HG02870 (cell line): ENCODE data around the gene TRAPPC2L.

Source experiments
- ATAC-seq: cut with Tn5 transposase; IDR thresholded peaks from one replicate; pipeline ENCODE4 v1.9.1; 2021; ENCODE audit warnings: mild to moderate bottlenecking, moderate library complexity; ENCODE audit not compliant: unreplicated experiment

TRAPPC2L gene, protein sequence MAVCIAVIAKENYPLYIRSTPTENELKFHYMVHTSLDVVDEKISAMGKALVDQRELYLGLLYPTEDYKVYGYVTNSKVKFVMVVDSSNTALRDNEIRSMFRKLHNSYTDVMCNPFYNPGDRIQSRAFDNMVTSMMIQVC

DNA sequence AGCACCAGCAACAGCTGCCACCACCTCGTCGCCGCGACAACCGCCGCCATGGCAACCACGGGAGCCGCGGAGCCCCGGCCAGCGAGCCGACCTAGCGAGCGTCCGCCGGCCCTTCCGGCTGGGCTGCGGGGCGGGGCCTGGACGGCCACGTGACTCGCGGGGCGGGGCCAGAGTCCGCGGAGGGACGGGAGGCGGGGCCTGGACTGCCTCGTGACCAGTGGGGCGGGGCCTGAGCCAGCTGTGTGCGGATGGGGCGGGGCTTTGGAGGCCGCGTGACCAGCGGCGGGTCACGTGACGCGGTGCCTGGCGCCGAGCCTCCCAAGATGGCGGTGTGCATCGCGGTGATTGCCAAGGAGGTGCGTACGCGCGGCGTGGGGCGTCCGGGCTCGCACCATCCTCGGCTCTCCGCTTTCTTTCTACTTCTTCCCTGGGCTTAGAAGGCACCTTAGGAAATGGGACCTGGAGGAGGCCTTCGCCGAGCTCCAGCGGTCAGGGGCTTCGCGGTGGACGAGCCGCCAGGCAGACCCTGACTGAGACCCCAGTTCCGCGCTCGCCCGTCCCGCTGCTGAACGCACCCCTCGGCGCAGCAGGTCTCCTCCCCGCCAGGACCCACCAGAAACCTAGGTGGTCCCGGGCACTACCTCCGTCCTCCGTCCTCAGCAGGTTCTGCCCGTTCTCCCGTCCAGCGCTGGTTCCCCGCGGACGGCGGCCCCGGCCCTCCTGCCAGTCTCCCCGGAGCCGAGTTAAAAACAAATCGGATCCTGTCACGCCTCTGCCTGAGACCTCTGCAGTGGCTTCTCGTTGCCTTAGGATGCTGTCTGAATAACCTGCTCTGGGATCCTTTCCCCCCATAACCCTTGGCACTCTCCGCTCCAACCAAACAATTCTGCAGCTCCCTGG lies at the start of gene TRAPPC2L, which contains the start of gene GALNS:
TSS of gene TRAPPC2L (plus strand) at position 300 of the 900 bp plus-strand sequence. CDS start at position 324, 24 bp downstream.
TSS of gene GALNS (minus strand) at position 120 of the 900 bp plus-strand sequence. CDS start at position 50, 70 bp downstream.
- ATAC-seq, result peak; percentile 74

DNA sequence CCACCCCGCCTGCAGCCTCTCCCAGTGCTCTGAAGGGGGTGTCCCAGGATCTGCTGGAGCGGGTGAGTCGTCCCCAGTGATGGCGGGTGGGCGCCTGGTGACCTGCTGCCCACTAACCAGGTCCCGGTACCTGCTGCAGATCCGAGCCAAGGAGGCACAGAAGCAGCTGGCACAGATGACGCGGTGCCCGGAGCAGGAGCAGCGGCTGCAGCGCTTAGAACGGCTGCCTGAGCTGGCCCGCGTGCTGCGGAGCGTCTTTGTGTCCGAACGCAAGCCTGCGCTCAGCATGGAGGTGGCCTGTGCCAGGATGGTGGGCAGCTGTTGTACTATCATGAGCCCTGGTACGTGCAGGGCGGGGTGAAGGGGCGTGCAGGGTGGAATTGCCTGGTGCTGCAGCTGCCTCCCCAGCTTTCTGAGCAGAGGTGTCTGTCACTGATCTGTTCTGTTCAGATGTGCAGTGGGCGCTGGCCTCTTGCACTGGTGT lies 49.7 kb upstream of the TRAPPC2L start:
- no peak for ATAC-seq

DNA sequence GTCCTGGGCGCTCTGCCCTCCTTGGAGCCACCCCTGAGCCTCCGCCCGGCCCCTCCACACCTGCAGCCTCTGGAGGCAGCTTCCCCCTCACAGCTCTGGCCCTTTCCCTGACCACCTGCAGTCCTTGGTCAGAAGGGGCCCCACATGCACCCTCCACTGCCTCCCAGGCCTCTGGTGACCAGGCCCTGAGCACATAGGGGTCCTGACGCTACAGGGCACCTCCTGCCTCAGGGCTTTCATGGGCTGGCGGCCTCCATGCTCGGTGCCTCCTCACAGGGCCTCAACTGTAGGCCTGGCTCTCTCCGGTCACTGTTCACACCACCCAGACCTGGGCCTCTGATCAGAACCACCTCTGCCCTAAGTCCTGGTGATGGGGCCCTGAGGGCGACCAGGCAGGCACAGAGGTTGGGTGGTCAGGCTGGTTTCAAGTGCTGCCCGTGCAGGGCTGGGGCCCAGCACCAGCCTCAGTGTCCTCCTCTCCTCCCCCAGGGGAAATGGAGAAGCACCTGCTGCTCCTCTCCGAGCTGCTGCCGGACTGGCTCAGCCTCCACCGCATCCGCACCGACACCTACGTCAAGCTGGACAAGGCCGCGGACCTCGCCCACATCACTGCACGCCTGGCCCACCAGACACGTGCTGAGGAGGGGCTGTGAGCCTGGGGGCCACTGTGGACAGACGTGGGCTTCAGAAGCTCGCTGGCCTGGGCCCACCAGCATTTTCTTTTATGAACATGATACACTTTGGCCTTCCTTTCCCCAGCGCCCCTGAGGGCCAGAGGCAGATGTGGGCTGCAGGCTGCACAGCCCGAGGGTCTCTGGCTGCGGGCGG lies 49.1 kb upstream of the TRAPPC2L start:
- ATAC-seq, result no peak

DNA sequence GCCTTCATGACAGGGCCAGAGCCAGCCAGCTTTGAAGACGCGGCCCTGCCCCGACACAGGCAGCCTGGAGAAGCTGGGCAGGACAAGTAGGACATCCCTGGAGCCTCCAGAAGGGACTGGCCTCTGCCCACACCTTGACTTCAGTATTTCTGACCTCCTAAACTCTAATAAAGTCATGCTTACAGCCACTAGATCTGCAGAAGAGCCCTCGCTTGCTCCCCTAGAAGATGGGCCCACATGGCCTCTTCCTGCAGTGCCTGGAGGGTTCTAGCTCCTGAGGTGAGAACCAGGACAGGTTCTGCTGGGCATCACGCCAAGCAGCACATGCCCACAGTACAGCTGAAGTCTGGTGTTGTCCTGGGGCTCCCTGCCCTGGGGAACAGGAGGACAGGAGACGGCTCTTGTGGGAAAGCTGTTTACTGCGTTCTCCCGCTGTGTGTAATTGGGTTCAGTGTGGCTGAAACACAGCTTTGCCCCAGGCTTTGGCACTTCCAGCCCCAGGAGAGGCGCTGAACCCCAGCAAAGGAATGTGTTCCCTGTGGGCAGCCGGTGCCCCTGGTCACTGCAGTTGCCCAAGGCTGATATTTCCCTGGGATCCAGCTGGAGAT lies 47.8 kb upstream of the TRAPPC2L start:
- no peak for ATAC-seq

DNA sequence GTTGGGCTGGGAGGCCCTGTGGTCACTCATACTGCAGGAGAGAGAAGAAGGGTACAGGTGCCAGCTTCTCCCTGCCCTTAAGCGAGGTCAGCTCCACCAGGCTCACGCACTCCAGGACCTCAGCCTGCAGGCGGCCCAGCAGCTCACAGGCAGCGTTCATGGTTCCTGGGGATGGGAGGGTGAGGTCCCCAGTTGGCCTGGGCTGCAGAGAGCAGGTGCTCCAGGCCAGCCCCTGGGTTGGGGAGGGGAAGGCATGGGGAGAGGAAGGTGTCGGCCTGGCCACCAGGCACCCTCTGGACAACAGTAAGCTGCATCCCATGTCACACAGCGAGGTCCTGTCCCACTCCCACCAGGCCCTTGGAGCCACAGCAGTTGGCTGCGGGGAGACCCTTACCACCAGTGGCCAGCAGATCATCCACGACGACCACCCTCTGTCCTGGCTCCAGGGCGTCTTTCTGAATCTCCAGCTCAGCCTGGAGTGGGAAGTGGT lies 47.2 kb upstream of the TRAPPC2L start:
- no peak for ATAC-seq

DNA sequence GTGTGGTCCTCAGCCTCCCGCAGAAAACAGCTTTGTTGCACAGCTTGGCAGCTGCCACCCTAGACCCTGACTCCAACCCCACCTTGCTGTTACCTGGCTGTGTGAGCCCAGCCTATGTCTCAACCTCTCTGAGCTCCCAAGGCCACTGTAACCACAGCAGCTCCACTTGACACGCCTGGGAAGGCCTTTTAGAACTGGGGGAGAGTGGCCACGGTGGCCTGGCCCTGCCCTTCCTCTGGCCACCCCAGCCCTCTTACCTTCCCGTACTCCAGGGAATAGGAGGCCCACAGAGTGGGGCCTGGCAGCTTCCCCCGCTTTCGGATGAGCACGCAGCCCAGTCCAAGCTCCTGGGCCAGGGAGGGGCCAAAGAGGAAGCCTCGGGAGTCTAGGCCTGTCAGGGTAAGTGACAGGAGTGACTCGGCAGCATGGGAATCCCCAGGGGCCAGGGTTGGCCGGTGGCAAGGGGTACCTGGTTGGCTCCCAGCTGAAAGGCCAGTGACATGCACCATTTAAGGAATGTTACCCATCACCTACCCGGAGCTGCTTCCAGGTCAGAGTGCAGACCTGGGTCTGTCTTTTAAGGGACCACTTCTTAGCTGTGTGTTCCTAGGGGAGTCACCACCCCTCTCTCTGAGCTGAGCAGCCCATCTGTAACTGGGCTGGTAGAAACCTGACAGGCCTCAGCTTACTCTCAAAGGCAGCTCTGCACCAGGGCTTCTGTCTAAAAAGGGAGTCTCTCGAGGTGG lies 46.6 kb upstream of the TRAPPC2L start:
- ATAC-seq, result no peak

DNA sequence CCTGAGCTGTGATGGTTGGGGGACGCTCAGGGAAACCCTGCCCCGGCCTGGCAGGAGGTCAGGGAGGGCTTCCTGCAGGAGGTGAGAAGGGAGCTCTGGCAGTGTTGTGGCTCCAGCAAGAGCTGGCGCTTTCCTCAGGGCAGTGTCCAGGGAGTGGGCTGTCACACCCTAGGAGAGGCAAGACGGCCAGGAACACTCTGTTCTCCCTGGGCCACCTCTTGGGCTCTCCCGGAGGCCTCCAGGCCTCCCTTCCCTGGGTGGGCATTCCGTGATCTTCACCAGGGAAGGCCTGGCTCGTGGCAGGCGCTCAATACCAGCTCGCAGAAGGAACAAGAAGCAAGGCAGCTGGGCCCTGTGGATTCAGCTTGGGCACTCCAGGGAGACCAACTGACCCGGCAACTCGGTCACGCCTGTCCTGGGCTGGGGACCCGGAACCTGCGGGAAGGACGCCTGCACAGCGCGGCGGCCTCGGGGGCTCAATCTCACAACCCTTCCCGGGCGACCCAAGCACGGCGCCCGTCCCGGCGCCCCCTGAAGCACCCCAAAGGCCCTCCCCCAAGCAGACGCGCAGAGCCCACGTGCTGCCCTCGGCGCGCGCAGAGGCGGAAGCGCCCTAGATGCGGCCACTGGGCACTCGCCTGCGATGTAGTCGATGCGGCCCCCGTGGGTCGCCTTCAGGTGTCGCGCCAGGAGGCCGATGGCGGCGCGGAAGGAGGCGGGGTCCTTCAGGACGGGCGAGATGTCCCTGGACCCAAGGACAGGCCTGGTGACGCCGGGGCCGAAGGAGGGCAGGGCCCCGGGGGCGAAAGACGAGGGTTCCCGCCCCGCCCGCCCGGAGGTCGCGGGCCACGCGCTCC lies 45.8 kb upstream of the TRAPPC2L start:
- peak; percentile 48 for ATAC-seq

DNA sequence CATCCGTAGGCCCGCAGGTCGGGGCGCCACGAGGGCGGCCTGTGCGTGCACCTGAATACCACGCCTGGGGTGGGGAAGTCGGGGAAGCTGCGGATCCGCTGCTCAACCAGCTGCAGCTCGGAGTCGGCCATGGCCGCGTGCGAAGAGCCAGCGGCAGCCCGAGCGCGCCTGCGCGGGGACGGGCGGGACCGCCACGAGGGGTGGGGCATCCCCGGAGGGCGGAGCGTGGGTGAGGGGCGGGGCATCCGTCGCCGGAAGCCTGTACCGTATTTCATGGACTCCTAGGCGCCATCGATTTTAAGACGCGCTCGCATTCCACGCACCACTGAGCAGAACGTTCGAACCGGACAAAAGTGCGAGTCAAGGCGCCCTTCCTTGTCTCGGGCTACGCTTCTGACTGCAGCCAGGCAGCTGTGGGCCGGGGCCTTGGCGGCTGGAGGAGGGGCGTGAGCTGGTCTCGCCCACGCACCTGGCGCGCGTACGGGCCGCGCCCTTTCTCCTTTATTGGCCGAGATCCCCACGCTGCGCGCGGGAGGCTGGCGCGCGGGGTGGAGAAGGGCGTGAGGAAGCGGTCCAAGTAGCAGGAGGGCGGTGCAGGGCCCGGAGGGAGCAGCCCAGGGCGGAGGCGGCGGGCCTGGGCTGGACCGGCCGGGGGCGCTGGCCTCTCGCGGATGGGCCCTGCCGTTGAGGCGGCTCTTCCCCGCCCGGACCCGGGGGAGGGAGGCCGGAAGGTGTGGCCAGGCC lies 45.0 kb upstream of the TRAPPC2L start, which contains the start of gene APRT:
TSS of gene APRT (minus strand) at position 160 of the 744 bp plus-strand sequence. CDS start at position 131, 29 bp downstream.
- ATAC-seq, result peak; percentile 62

DNA sequence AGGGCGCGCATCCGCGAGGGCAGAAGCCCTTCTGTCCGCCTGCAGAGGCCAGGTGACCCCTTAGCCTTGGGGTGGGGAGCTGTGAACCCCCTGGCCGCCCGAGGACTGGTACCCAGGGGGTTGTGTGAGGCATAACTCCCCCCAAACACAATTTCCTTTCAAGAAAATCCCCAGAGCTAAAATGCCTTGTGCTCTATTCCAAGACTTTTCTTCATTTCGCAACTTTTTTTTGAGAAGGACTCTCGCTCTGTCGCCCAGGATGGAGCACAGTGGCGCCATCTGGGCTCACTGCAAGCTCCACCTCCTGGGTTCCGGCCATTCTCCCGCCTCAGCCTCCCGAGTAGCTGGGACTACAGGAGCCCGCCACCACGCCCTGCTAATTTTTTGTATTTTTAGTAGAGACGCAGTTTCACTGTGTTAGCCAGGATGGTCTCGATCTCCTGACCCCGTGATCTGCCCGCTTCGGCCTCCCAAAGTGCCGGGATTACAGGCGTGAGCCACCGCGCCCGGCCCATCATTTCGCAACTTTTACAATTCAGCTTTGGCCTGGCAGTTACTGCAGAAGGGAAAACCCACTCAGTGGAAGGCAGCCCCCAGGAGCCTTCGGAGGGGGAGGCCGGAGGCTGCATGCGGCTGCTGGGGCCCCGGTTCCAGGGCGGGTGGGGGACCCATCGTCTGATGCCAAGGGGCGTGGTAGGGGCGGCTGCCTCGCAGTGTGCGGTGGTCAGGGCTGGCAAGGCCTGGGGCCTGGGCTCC lies 44.2 kb upstream of the TRAPPC2L start:
- ATAC-seq, result no peak

DNA sequence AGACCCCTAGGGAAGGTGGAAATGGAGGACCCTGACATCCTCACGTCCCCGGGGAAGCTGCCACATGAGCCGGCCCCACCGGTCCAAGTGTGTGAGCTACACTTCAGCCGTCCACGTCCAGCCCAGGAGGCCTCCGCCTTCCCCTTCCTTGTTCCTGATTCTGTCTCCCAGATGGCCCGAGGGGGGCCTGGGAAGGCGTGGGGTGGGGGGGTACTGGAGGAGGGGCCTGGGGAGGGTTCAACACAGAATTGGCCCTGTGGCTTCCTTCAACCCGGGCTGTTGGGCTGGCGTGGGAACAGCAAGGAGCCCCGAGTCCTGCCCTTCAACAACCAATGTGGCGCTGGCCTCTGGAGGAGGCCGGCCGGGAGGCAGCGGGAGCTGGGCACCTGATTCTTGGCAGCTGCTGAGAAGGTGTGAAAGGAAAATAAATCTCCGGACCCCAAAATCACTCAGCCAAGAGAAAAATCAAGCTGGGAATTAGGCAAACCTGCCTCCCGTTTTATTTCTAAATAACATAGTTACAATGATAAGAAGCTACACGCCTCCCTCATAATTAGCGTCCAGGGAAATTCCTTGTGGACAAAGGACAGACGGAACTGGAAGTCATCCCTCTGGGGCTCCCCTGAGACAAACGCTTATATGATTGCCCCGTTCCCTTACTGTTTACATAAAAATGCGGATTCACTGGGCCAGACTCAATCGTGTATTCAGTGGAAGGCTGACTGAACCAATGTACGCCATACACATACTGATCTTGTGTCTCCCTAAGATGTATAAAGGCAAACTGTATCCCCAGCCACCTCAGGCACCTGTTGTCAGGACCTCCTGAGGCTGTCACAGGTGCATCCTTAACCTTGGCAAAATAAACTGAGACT lies 43.4 kb upstream of the TRAPPC2L start:
- no peak for ATAC-seq

DNA sequence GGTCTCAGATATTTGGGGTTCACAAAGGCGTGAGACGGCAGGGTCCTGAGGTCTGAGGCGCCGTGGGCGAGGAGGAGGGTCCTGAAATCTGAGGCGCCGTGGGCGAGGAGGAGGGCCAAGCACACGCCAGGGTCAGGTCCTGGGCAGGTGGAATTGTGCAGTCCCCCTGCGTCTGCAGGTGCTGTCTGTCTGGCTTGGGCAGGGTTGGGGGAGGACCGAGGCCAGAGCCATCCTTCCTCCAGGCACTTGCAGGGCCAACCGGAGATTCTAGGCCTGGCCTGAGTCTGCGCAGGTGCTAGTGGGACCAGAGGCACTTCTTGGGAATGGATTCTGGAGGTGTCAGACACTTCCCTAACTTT lies 42.8 kb upstream of the TRAPPC2L start:
- no peak for ATAC-seq

DNA sequence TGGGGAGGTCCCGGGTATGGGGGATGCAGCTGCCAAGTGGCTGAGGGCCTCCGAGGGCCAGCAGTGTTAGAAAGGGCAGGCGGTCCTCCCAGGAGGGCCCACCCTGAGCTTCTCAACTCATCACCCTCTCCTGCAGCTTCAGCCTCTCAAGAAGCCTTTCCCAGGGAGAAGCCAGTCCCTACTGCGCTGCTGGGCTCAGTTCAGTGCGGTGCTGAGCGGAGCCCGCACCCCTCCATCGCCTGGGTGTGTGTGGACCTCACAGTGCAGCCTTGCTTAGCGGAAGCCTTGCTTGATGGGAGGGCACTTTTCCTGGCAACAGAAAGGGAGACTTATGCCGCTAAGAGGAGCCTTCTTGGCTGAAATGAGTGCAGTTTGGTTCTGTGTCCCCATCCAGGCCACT lies 41.7 kb upstream of the TRAPPC2L start:
- ATAC-seq, result no peak

DNA sequence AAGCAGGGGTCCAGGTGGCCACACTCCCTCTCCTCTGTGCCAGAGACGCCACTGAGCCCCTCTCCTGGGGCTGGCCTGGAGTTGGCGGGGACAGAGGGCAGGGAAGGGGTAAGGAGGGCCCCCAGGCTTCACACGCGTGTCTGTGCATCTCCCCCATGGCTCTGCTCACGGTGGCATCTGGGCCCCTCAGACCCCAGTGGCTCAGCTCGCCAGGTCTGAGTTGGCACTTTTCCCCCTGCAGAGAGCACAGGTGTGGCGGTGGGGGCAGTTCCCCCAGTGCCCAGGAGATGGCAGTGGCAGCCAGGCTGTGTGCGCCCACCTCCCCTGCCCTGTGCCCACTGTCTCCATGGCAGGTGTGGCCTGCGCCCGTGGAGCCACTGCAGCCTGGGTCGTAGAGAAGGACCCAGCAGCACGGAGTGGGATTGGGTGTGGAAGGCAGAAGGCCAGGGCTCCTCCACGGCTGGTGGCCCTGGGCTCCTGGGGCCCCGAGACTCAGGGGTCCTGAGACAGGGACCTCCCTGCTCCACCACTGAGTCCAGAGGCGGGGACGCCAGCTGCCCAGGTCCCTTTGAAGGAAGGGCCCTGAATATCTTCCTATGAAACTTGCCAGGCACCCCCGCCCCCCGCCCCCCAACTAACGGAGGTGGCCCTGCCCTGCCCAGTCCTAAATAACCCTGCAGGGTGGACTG lies 40.9 kb upstream of the TRAPPC2L start:
- no peak for ATAC-seq

DNA sequence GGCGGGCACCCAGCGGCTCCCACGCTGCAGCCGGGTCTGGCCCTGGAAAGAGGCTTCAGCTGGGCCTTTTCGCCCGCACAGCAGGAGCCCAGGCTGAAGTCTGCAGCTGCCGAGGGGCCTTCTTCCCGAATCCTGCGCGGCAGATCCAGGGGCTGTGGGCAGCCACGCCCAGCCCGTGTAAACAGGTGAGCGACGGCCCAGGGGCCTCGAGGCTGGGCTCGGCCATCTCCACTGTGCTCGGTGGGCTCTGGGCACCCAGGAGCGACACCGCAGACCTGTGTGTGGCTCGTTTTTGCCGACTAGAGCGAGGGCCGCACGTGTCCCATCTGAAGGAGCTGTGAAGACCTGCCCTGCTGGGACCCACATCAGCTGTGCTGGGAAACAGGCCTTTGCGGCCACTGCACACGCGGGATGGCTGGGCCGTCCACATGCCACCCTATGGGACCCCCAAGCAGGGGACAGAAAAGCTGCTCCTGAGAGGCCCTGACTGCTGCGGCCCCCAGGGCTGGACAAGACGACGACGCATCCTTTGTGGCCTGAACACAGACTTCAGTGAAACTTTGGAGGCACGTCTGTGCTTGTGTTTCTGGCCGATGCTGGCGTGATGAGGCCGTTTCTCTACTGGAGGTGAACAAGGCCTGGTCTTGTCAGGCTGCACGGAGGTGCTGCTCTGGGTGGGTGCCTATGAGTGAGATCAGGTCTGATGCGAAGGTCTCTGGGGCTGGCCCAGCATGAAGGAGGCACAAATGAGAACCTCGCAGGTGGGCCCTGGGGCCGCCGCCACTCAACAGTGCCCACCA lies 40.0 kb upstream of the TRAPPC2L start:
- no peak for ATAC-seq
